Activated B cell treated with CpG ODN at 0.5 μM for 24 hours (primary cell): ENCODE data around the gene GLYATL2. TPM values are rescaled to one million over a fixed set of nuclear protein-coding genes. Genes with fewer than 3 reads are reported as not detected.

Source experiments
- ATAC-seq: fragments of 200-7000 bp; cut with Tn5 transposase; one replicate; pipeline ENCODE4 v1.10.0; 2021; ENCODE audit warnings: low read depth, mild to moderate bottlenecking, moderate library complexity
- CTCF ChIA-PET: fragments of 350-600 bp; sonication (Branson Sonifier 250); formaldehyde crosslinking; loops from one replicate; lab custom pipeline; 2021; ENCODE audit warnings: antibody characterized with exemption; lab: Charles Lee
- POLR2A ChIA-PET: fragments of 350-600 bp; sonication (Branson Sonifier 250); formaldehyde crosslinking; loops from one replicate; lab custom pipeline; 2021; ENCODE audit warnings: antibody characterized with exemption; lab: Charles Lee
- DNase-seq: peaks from one replicate; pipeline ENCODE4 v3.0.0; 2022
- H3K27ac Mint-ChIP-seq: one replicate; pipeline ENCODE4 v1.8.0; 2020; ENCODE audit warnings: mixed read lengths
- H3K27me3 Mint-ChIP-seq: one replicate; pipeline ENCODE4 v1.8.0; 2021; ENCODE audit warnings: mixed read lengths
- H3K36me3 Mint-ChIP-seq: one replicate; pipeline ENCODE4 v1.8.0; 2021; ENCODE audit warnings: low read depth, mixed read lengths
- H3K4me1 Mint-ChIP-seq: one replicate; pipeline ENCODE4 v1.8.0; 2021; ENCODE audit warnings: mixed read lengths
- H3K4me3 Mint-ChIP-seq: one replicate; pipeline ENCODE4 v1.8.0; 2020; ENCODE audit warnings: mild to moderate bottlenecking, mixed read lengths
- H3K9me3 Mint-ChIP-seq: one replicate; pipeline ENCODE4 v1.8.0; 2020; ENCODE audit warnings: mixed read lengths
- intact Hi-C: fragments of 100-400 bp; cut with micrococcal nuclease; formaldehyde crosslinking; loops from one replicate; pipeline ENCODE4 v1.15.1; 2024
- total RNA-seq: library from RNA; stranded (reverse); gene quantifications from 2 replicates; pipeline ENCODE4 v1.2.3, GENCODE V29; 2022
- TF ChIP-seq, protein P1 (sequence below): fragments of 200-600 bp; IDR thresholded peaks from one replicate; pipeline ENCODE4 v1.8.0; 2022; ENCODE audit warnings: antibody characterized with exemption, mild to moderate bottlenecking

The GLYATL2 gene, protein sequence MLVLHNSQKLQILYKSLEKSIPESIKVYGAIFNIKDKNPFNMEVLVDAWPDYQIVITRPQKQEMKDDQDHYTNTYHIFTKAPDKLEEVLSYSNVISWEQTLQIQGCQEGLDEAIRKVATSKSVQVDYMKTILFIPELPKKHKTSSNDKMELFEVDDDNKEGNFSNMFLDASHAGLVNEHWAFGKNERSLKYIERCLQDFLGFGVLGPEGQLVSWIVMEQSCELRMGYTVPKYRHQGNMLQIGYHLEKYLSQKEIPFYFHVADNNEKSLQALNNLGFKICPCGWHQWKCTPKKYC
- total RNA-seq, result not detected in 2 replicates

DNA sequence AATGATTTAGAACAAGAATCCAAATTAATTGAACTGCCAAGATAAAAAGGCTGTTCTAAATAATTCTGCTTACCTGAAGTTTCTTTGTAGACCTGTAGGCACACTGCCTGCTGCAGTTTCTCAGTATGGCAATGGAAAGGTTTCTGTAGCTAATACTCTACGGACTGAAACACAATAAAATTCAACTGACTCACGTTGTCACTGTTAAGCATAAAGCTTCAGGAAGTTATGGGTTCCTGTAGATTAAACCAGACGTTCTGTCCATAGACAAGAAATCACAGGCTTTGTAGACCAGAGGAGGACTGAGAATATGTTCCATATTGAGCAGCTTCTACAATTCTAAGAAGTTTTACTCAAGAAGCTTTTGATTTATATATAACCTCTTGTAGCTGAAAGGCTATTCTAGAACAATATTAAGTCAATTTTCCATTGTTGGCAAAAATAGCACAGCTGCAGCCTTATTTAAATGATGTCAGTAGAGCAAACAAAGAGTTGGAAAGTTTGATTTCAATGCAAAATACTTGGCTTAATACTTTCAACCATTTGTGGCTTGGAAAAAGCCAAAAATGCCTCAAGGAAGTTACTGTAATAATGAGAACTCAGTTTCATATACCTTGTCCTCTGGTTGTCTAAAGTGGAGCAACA, at the start of gene GLYATL2:
Gene GLYATL2 (minus strand): TSS at position 344 of the 645 bp plus-strand sequence. CDS start 5,092 bp downstream, outside the sequence.
- intact Hi-C loops, result no loop called here
- ATAC-seq (no peak), DNase-seq (no peak)
- Mint-ChIP-seq H3K27ac (no peak within 1 kb of the TSS), H3K36me3 (no peaks in the 10 kb centered on the region), H3K27me3 (no peaks in the 10 kb centered on the region), H3K4me3 (no peak within 1 kb of the TSS), H3K9me3 (no peaks in the 10 kb centered on the region), H3K4me1 (peaks cover 2% of the 10 kb centered on the region)
- POLR2A ChIA-PET, result no interaction called here
- CTCF ChIA-PET, result interaction anchor here (1.1 kb wide), 1 partner anchor 214 kb away, joined by 3 read pairs; no protein-coding TSS in a partner anchor
- TF ChIP-seq, protein P1, sequence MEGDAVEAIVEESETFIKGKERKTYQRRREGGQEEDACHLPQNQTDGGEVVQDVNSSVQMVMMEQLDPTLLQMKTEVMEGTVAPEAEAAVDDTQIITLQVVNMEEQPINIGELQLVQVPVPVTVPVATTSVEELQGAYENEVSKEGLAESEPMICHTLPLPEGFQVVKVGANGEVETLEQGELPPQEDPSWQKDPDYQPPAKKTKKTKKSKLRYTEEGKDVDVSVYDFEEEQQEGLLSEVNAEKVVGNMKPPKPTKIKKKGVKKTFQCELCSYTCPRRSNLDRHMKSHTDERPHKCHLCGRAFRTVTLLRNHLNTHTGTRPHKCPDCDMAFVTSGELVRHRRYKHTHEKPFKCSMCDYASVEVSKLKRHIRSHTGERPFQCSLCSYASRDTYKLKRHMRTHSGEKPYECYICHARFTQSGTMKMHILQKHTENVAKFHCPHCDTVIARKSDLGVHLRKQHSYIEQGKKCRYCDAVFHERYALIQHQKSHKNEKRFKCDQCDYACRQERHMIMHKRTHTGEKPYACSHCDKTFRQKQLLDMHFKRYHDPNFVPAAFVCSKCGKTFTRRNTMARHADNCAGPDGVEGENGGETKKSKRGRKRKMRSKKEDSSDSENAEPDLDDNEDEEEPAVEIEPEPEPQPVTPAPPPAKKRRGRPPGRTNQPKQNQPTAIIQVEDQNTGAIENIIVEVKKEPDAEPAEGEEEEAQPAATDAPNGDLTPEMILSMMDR, result no peak

DNA sequence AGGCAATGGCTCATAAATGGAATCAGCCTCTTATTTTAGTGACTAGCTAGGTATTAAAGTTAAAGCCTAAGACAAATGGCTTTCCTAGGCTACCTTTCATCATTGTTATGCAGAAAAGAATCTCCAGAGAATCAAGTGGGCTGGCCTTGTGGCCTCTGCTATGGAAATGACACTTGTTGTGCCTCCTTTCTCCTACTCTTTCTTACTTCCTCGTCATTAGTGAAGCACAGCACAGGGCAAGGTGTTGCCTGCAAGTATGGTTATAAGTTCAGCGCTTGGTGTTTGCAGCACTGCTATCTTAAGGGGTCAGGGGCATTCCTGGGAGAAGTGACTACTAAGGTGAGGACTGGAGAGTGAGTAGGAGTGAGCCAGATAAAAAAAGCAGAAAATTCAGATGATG, 49.4 kb upstream of the GLYATL2 start:
- no peak for ATAC-seq
- no peaks in the 10 kb centered on the region for H3K9me3 Mint-ChIP-seq
- H3K36me3 Mint-ChIP-seq, result no peaks in the 10 kb centered on the region
- DNase-seq, result no peak
- H3K27ac Mint-ChIP-seq, result no peak overlapping the region
- H3K4me3 Mint-ChIP-seq, result no peak overlapping the region
- TF ChIP-seq, protein P1, result no peak
- H3K27me3 Mint-ChIP-seq, result peaks cover 7% of the 10 kb centered on the region
- ChIA-PET CTCF (no interaction called here), POLR2A (no interaction called here)
- intact Hi-C loops, result no loop called here
- no peaks in the 10 kb centered on the region for H3K4me1 Mint-ChIP-seq

DNA sequence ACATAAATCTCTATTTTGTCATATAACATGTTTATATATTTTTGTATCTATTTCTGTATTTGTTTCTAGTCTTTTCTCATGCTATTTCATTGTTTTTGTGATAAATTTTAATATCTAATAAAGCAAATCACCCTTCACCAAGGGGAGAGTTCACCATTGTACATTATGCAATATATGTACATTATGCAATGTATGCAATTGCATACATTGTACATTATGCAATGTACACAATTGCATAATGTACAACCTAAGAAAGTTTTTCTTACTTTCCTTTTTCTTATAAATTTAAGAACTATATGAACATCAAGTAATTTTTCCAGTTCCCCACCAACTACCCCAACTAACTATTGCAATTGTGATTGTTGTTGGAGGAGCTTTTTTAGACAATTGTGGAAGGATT, 44.1 kb upstream of the GLYATL2 start:
- Mint-ChIP-seq H3K4me3 (no peak overlapping the region), H3K27me3 (peaks cover 18% of the 10 kb centered on the region), H3K9me3 (no peaks in the 10 kb centered on the region), H3K27ac (no peak overlapping the region), H3K36me3 (no peaks in the 10 kb centered on the region), H3K4me1 (no peaks in the 10 kb centered on the region)
- POLR2A ChIA-PET, result no interaction called here
- intact Hi-C loops, result no loop called here
- ATAC-seq (no peak), DNase-seq (no peak)
- TF ChIP-seq, protein P1, result no peak
- CTCF ChIA-PET, result no interaction called here

DNA sequence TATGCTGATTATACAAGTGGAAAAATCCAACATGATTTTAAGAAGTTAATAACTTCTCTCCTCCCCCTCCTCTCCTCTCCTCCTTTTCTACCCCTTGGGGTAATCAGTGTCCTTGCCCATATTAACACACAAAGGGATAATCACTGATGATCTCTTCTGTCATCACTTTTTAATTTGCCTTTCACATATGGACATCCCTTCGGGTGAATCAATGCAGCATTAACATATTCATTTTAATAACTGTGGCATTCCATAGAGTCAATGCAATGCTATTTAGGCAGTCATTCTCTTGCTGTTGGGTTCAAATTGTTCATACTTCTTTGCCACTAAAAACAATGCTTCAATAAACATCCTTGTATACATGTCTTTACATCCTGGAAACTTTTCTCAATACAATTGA, 42.9 kb upstream of the GLYATL2 start:
- ATAC-seq, result no peak
- ChIA-PET CTCF (no interaction called here), POLR2A (no interaction called here)
- Mint-ChIP-seq H3K27me3 (peaks cover 26% of the 10 kb centered on the region), H3K36me3 (no peaks in the 10 kb centered on the region), H3K4me1 (no peaks in the 10 kb centered on the region), H3K27ac (no peak overlapping the region), H3K4me3 (no peak overlapping the region), H3K9me3 (peaks cover 4% of the 10 kb centered on the region)
- TF ChIP-seq, protein P1, result no peak
- intact Hi-C loops, result no loop called here
- DNase-seq, result no peak

DNA sequence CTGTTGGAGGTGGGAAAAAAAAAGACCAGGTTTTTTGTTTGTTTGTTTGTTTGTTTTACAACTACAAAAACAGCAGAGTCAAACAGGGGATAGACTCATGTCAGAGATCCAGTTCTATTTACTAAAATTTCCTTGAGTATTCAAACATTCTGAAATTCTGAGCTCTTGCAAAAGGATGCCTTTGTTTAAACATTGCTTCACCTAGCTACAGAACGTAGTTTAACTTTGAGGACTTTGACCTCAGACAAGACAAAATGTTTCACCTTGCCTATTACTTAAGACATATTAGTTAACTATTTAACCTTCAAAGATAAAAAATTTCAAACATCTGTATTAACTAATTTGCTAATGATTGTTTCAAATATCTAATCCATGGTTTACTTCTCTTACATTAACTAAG, 36.1 kb upstream of the GLYATL2 start:
- H3K4me3 Mint-ChIP-seq, result no peak overlapping the region
- intact Hi-C loops, result no loop called here
- CTCF ChIA-PET, result no interaction called here
- H3K9me3 Mint-ChIP-seq, result peaks cover 6% of the 10 kb centered on the region
- H3K27me3 Mint-ChIP-seq, result peaks cover 30% of the 10 kb centered on the region
- DNase-seq (no peak), ATAC-seq (no peak)
- POLR2A ChIA-PET, result no interaction called here
- no peaks in the 10 kb centered on the region for H3K4me1 Mint-ChIP-seq
- TF ChIP-seq, protein P1, result no peak
- H3K27ac Mint-ChIP-seq, result no peak overlapping the region
- no peaks in the 10 kb centered on the region for H3K36me3 Mint-ChIP-seq
